ENCODE results near the gene MSX1. TPM values are rescaled to one million over a fixed set of nuclear protein-coding genes. Genes with fewer than 3 reads are reported as not detected.

Gene MSX1
- total RNA-seq (2022; extraction: Qiagen RNA extraction), result 4.6 to 9.2 TPM (median 7.8 TPM) in 5 replicates

GRCh38 chr4:4859325-4859798, at the start of gene MSX1:
MSX1 (plus strand) TSS chr4:4859665; CDS start chr4:4859900, 235 bp downstream.

Other genes with a start within 250 kb of the MSX1 start
- gene CYTL1, start 159.8 kb downstream of the MSX1 start, total RNA-seq (2022; extraction: Qiagen RNA extraction), result not detected in 5 replicates
- gene STK32B, start 191.8 kb downstream of the MSX1 start, total RNA-seq (2022; extraction: Qiagen RNA extraction), result 15.5 to 18.2 TPM (median 16.2 TPM) in 5 replicates